Effector memory CD4-positive, alpha-beta T cell (primary cell): ENCODE measurements around the gene RNF213.

Experiments
- DNase-seq, 3 donors: peaks; one replicate each; pipeline ENCODE4 v3.0.0-alpha.2; 2020
- H3K27ac ChIP-seq: 2 replicates; pipeline ENCODE4 v1.7.0; 2013; ENCODE audit warnings: mild to moderate bottlenecking, low read length, moderate library complexity; ENCODE audit not compliant: insufficient read depth, poor library complexity, severe bottlenecking
- H3K27me3 ChIP-seq: replicated peaks from 2 replicates; pipeline ENCODE4 v1.7.0; 2013; ENCODE audit warnings: mild to moderate bottlenecking, low read length; ENCODE audit not compliant: insufficient read depth, control insufficient read depth, poor library complexity, severe bottlenecking
- H3K36me3 ChIP-seq: 2 replicates; pipeline ENCODE4 v1.7.0; 2013; ENCODE audit warnings: mild to moderate bottlenecking, low read length, moderate library complexity; ENCODE audit not compliant: control insufficient read depth, insufficient read depth
- H3K4me1 ChIP-seq: 2 replicates; pipeline ENCODE4 v1.7.0; 2013; ENCODE audit warnings: low read length, mild to moderate bottlenecking; ENCODE audit not compliant: control insufficient read depth, insufficient read depth, poor library complexity, severe bottlenecking
- H3K4me3 ChIP-seq: 2 replicates; pipeline ENCODE4 v1.7.0; 2013; ENCODE audit warnings: low read length, low read depth, mild to moderate bottlenecking; ENCODE audit not compliant: insufficient read depth, poor library complexity, severe bottlenecking
- H3K9me3 ChIP-seq: 2 replicates; pipeline ENCODE4 v1.7.0; 2013; ENCODE audit warnings: mild to moderate bottlenecking, low read length, moderate library complexity; ENCODE audit not compliant: control insufficient read depth

RNF213 gene

GRCh38 chr17:80362428-80363119 lies 101.9 kb downstream of the RNF213 start:
- Histone ChIP-seq H3K27me3 (no peaks in the 10 kb centered on the region), H3K27ac (no peak overlapping the region), H3K9me3 (no peaks in the 10 kb centered on the region), H3K4me1 (no peaks in the 10 kb centered on the region), H3K36me3 (peaks cover 99% of the 10 kb centered on the region), H3K4me3 (no peak overlapping the region)
- no peak for DNase-seq

GRCh38 chr17:80363120-80363515 lies 102.5 kb downstream of the RNF213 start:
- DNase-seq = no peak
- Histone ChIP-seq H3K27me3 (no peaks in the 10 kb centered on the region), H3K27ac (no peak overlapping the region), H3K36me3 (peaks cover 99% of the 10 kb centered on the region), H3K4me1 (no peaks in the 10 kb centered on the region), H3K9me3 (no peaks in the 10 kb centered on the region), H3K4me3 (no peak overlapping the region)

- Histone ChIP-seq H3K9me3 (no peaks in the 10 kb centered on the region), H3K27me3 (no peaks in the 10 kb centered on the region), H3K36me3 (peaks cover 99% of the 10 kb centered on the region), H3K4me3 (no peak overlapping the region), H3K27ac (no peak overlapping the region), H3K4me1 (no peaks in the 10 kb centered on the region)
- no peak for DNase-seq
Measured at GRCh38 chr17:80363518-80364090, 103.0 kb downstream of the RNF213 start.

- Histone ChIP-seq H3K27ac (no peak overlapping the region), H3K9me3 (no peaks in the 10 kb centered on the region), H3K36me3 (peaks cover 99% of the 10 kb centered on the region), H3K4me1 (no peaks in the 10 kb centered on the region), H3K4me3 (no peak overlapping the region), H3K27me3 (no peaks in the 10 kb centered on the region)
- no peak for DNase-seq
Measured at GRCh38 chr17:80364091-80364691, 103.5 kb downstream of the RNF213 start.

- Histone ChIP-seq H3K9me3 (no peaks in the 10 kb centered on the region), H3K27me3 (no peaks in the 10 kb centered on the region), H3K4me3 (no peak overlapping the region), H3K4me1 (no peaks in the 10 kb centered on the region), H3K27ac (no peak overlapping the region), H3K36me3 (peaks cover 99% of the 10 kb centered on the region)
- no peak for DNase-seq
Measured at GRCh38 chr17:80365001-80365965, 104.6 kb downstream of the RNF213 start.

- Histone ChIP-seq H3K9me3 (no peaks in the 10 kb centered on the region), H3K36me3 (peaks cover 99% of the 10 kb centered on the region), H3K27me3 (no peaks in the 10 kb centered on the region), H3K4me1 (no peaks in the 10 kb centered on the region), H3K27ac (no peak overlapping the region), H3K4me3 (no peak overlapping the region)
- no peak for DNase-seq
Measured at GRCh38 chr17:80365983-80366382, 105.3 kb downstream of the RNF213 start.

GRCh38 chr17:80367503-80367902 lies 106.9 kb downstream of the RNF213 start:
- H3K4me1 ChIP-seq = no peaks in the 10 kb centered on the region
- H3K36me3 ChIP-seq = peaks cover 98% of the 10 kb centered on the region
- no peaks in the 10 kb centered on the region for H3K9me3 ChIP-seq
- H3K27me3 ChIP-seq = no peaks in the 10 kb centered on the region
- H3K4me3 ChIP-seq = no peak overlapping the region
- DNase-seq = no peak
- no peak overlapping the region for H3K27ac ChIP-seq

GRCh38 chr17:80371196-80371595 lies 110.5 kb downstream of the RNF213 start:
- H3K27me3 ChIP-seq = no peaks in the 10 kb centered on the region
- H3K4me1 ChIP-seq = no peaks in the 10 kb centered on the region
- peaks cover 96% of the 10 kb centered on the region for H3K36me3 ChIP-seq
- no peak overlapping the region for H3K4me3 ChIP-seq
- no peak overlapping the region for H3K27ac ChIP-seq
- H3K9me3 ChIP-seq = no peaks in the 10 kb centered on the region
- DNase-seq = no peak

- H3K4me1 ChIP-seq = no peaks in the 10 kb centered on the region
- H3K9me3 ChIP-seq = no peaks in the 10 kb centered on the region
- peaks cover 96% of the 10 kb centered on the region for H3K36me3 ChIP-seq
- H3K27ac ChIP-seq = no peak overlapping the region
- DNase-seq = no peak
- H3K4me3 ChIP-seq = no peak overlapping the region
- H3K27me3 ChIP-seq = no peaks in the 10 kb centered on the region
Measured at GRCh38 chr17:80372456-80372855, 111.8 kb downstream of the RNF213 start.
